ENCODE data around the gene TRIP13.
"Not testable (repeated sequence)": the region's sequence is repeated elsewhere in the genome, so short reads cannot be mapped to it uniquely, and the experiment has no call there.

Gene TRIP13

DNA sequence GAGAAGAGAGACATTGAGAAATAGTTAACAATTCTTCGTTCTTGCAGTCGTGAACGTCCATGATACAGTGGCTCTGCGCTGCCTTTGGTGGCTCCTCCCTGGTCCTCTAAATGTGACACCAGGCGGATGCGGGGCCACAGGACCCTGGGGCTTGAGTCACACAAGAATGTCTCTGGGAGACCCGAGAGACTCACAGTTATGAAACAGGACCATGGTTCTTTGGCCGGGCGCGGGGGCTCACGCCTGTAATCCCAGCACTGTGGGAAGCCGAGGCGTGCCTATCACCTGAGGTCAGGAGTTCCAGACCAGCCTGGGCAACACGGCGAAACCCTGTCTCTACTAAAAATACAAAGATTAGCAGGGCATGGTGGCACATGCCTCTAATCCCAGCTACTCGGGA is 41.1 kb upstream of the TRIP13 start:
- Mint-ChIP-seq H3K4me1 (ENCODE audit: low read depth) (no peaks in the 10 kb centered on the region), H3K9me3 (no peaks in the 10 kb centered on the region), H3K27ac (no peak overlapping the region), H3K4me3 (no peak overlapping the region), H3K27me3 (ENCODE audit: low read depth) (no peaks in the 10 kb centered on the region), H3K36me3 (ENCODE audit: low read depth) (no peaks in the 10 kb centered on the region)
- DNase-seq (ENCODE audit: low spot score) = no peak

DNA sequence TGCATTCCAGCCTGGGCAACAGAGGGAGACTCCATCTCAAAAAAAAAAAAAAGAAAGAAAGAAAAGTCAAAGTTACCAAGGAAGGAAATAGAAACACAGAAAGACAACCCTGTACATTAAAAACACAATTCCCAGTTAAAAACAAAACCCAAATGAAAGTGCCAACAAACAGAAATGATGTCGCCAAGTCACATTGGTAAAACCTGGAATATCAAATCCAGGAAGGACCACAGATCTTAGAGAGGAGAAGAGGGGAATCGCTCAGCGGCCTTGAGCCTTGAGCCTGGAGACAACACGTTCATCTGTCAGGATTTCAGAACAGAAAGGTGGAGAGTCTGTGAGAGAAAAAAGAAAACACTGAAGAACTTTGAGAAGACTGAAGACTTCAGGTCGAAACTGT is 40.7 kb upstream of the TRIP13 start:
- DNase-seq (ENCODE audit: low spot score) = no peak
- Mint-ChIP-seq H3K27ac (no peak overlapping the region), H3K27me3 (ENCODE audit: low read depth) (no peaks in the 10 kb centered on the region), H3K4me1 (ENCODE audit: low read depth) (no peaks in the 10 kb centered on the region), H3K36me3 (ENCODE audit: low read depth) (no peaks in the 10 kb centered on the region), H3K9me3 (no peaks in the 10 kb centered on the region), H3K4me3 (no peak overlapping the region)

- Mint-ChIP-seq H3K36me3 (ENCODE audit: low read depth) (no peaks in the 10 kb centered on the region), H3K27me3 (ENCODE audit: low read depth) (no peaks in the 10 kb centered on the region), H3K27ac (no peak overlapping the region), H3K4me3 (no peak overlapping the region), H3K9me3 (no peaks in the 10 kb centered on the region), H3K4me1 (ENCODE audit: low read depth) (no peaks in the 10 kb centered on the region)
- DNase-seq (ENCODE audit: low spot score) = no peak
Measured at GRCh38 chr5:852431-853401, 40.0 kb upstream of the TRIP13 start.

GRCh38 chr5:853416-854090 is 39.1 kb upstream of the TRIP13 start:
- H3K27me3 Mint-ChIP-seq (ENCODE audit: low read depth); H3K4me3 Mint-ChIP-seq; H3K27ac Mint-ChIP-seq; H3K36me3 Mint-ChIP-seq (ENCODE audit: low read depth); H3K9me3 Mint-ChIP-seq; DNase-seq (ENCODE audit: low spot score); H3K4me1 Mint-ChIP-seq (ENCODE audit: low read depth): not testable (repeated sequence)

DNA sequence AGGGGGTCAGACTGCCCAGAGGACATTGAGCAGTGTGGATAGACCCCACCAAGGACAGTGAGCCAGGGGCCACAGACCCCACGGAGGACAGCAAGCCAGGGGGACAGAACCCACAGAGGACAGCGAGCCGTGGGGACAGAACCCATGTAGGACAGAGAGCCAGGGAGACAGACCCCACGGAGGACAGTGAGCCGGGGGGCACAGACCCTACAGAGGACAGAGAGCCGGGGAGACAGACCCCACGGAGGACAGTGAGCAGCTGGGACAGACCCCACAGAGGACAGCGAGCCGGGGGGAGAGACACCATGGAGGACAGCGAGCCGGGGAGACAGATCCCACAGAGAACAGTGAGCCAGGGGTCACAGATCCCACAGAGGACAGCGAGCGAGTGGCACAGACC is 38.5 kb upstream of the TRIP13 start:
- Mint-ChIP-seq H3K4me3 (no peak overlapping the region), H3K36me3 (ENCODE audit: low read depth) (no peaks in the 10 kb centered on the region), H3K9me3 (no peaks in the 10 kb centered on the region), H3K4me1 (ENCODE audit: low read depth) (no peaks in the 10 kb centered on the region), H3K27ac (no peak overlapping the region), H3K27me3 (ENCODE audit: low read depth) (no peaks in the 10 kb centered on the region)
- no peak for DNase-seq (ENCODE audit: low spot score)

GRCh38 chr5:854966-855743 is 37.5 kb upstream of the TRIP13 start:
- H3K4me3 Mint-ChIP-seq = no peak overlapping the region
- H3K4me1 Mint-ChIP-seq (ENCODE audit: low read depth) = no peaks in the 10 kb centered on the region
- no peak for DNase-seq (ENCODE audit: low spot score)
- no peak overlapping the region for H3K27ac Mint-ChIP-seq
- H3K9me3 Mint-ChIP-seq = no peaks in the 10 kb centered on the region
- no peaks in the 10 kb centered on the region for H3K27me3 Mint-ChIP-seq (ENCODE audit: low read depth)
- no peaks in the 10 kb centered on the region for H3K36me3 Mint-ChIP-seq (ENCODE audit: low read depth)

DNA sequence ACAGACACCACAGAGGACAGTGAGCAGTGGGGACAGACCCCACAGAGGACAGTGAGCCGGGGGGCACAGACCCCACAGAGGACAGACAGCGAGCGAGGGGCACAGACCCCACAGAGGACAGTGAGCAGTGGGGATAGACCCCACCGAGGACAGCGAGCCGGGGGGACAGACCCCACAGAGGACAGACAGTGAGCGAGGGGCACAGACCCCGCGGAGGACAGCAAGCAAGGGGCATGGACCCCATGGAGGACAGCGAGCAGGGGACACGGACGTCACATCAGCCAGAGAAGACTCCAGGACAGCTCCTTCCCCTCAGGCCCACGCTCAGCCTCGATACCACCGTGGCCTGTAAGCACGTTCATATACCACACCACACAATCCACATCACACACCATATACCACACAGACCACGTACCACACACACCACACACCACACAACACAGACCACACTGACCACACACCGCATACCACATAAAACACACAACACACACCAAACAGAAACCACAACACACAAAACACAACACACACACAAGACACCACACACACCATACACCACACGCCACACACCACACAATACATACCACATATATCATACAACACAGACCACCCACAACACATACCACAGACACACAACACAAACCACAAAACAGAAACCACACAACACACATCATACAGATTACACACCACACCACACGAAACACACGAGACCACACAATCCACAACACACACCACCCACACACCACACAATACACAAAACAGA is 36.7 kb upstream of the TRIP13 start:
- Mint-ChIP-seq H3K4me3 (no peak overlapping the region), H3K27ac (no peak overlapping the region), H3K9me3 (no peaks in the 10 kb centered on the region), H3K36me3 (ENCODE audit: low read depth) (no peaks in the 10 kb centered on the region), H3K4me1 (ENCODE audit: low read depth) (no peaks in the 10 kb centered on the region), H3K27me3 (ENCODE audit: low read depth) (no peaks in the 10 kb centered on the region)
- DNase-seq (ENCODE audit: low spot score) = no peak

GRCh38 chr5:856531-857425 is 35.9 kb upstream of the TRIP13 start:
- no peaks in the 10 kb centered on the region for H3K9me3 Mint-ChIP-seq
- no peak overlapping the region for H3K4me3 Mint-ChIP-seq
- H3K36me3 Mint-ChIP-seq (ENCODE audit: low read depth) = no peaks in the 10 kb centered on the region
- no peaks in the 10 kb centered on the region for H3K27me3 Mint-ChIP-seq (ENCODE audit: low read depth)
- no peak overlapping the region for H3K27ac Mint-ChIP-seq
- no peak for DNase-seq (ENCODE audit: low spot score)
- H3K4me1 Mint-ChIP-seq (ENCODE audit: low read depth) = no peaks in the 10 kb centered on the region

GRCh38 chr5:858726-859125 is 34.0 kb upstream of the TRIP13 start:
- H3K4me1 Mint-ChIP-seq (ENCODE audit: low read depth) = no peaks in the 10 kb centered on the region
- H3K36me3 Mint-ChIP-seq (ENCODE audit: low read depth) = peaks cover 5% of the 10 kb centered on the region
- H3K27ac Mint-ChIP-seq = no peak overlapping the region

GRCh38 chr5:859391-859790 is 33.3 kb upstream of the TRIP13 start:
- Mint-ChIP-seq H3K4me1 (ENCODE audit: low read depth) (no peaks in the 10 kb centered on the region), H3K36me3 (ENCODE audit: low read depth) (peaks cover 11% of the 10 kb centered on the region), H3K27me3 (ENCODE audit: low read depth) (no peaks in the 10 kb centered on the region), H3K9me3 (no peaks in the 10 kb centered on the region), H3K27ac (no peak overlapping the region), H3K4me3 (no peak overlapping the region)
- DNase-seq (ENCODE audit: low spot score) = no peak

More at GRCh38 chr5:858726-859125, 34.0 kb upstream of the TRIP13 start:
- no peaks in the 10 kb centered on the region for H3K27me3 Mint-ChIP-seq (ENCODE audit: low read depth)
- no peak overlapping the region for H3K4me3 Mint-ChIP-seq
- DNase-seq (ENCODE audit: low spot score) = no peak
- no peaks in the 10 kb centered on the region for H3K9me3 Mint-ChIP-seq

DNA sequence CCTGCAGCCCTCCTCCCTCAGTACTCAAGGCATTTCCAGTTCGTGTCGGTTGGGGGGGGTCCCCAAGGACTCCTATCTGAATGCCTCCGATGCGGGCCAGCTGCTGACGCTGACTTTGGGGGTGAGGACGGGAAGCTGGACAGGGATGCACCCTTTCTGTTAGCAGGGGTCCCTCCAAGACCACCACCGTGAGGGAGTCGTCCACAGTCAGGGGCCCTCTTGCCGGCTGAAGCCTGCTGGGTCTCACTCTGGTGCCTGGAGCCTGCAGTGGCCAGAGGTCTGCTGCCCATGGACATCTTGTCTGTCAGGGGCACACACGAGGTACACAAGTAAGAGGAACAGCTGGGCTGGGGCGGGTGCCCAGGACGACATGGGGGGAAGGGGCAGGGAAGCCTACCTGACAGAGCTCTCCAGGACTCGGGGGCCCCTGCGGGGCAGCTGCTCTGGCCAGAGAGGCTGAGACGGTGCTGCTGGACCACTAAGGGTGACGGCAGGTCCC is 32.8 kb upstream of the TRIP13 start:
- Mint-ChIP-seq H3K4me3 (no peak overlapping the region), H3K9me3 (no peaks in the 10 kb centered on the region), H3K27ac (no peak overlapping the region), H3K27me3 (ENCODE audit: low read depth) (no peaks in the 10 kb centered on the region), H3K36me3 (ENCODE audit: low read depth) (peaks cover 11% of the 10 kb centered on the region), H3K4me1 (ENCODE audit: low read depth) (no peaks in the 10 kb centered on the region)
- DNase-seq (ENCODE audit: low spot score) = no peak

- DNase-seq (ENCODE audit: low spot score) = no peak
- no peak overlapping the region for H3K4me3 Mint-ChIP-seq
- H3K36me3 Mint-ChIP-seq (ENCODE audit: low read depth) = peaks cover 14% of the 10 kb centered on the region
- H3K27ac Mint-ChIP-seq = no peak overlapping the region
- H3K4me1 Mint-ChIP-seq (ENCODE audit: low read depth) = no peaks in the 10 kb centered on the region
- H3K9me3 Mint-ChIP-seq = no peaks in the 10 kb centered on the region
- H3K27me3 Mint-ChIP-seq (ENCODE audit: low read depth) = no peaks in the 10 kb centered on the region
Measured at GRCh38 chr5:860506-861150, 32.1 kb upstream of the TRIP13 start.

All from T-helper 2 cell treated with Interferon-gamma antibody and Interleukin-4, amounts not matched to agents 5 μg/mL and 100 μg/mL, for 36 hours (primary cell).